GM12878 (cell line): ENCODE data around the gene HOMER2. TPM values are rescaled to one million over a fixed set of nuclear protein-coding genes. Genes with fewer than 3 reads are reported as not detected.

Source experiments
- ATAC-seq: fragments of 200-7000 bp; cut with Tn5 transposase; 3 replicates; pipeline ENCODE4 v1.9.1; 2020; ENCODE audit warnings: mild to moderate bottlenecking, moderate library complexity
- BruUV-seq: library from RNA; stranded (reverse); fragments of 400-500 nt; replicated peaks from 2 replicates; lab custom pipeline; 2021; lab: Mats Ljungman, UMichigan
- CTCF ChIA-PET: fragments of 300-600 bp; sonication (Branson Sonifier 250); formaldehyde crosslinking; extraction: SDS; loops from one replicate; lab custom pipeline; 2021; ENCODE audit warnings: inconsistent platforms; lab: Yijun Ruan, JAX
- POLR2A ChIA-PET: fragments of 350-600 bp; formaldehyde crosslinking; extraction: SDS; loops from one replicate; lab custom pipeline; 2021; ENCODE audit warnings: inconsistent platforms; lab: Charles Lee
- RAD21 ChIA-PET: fragments of 300-600 bp; sonication (Branson Sonifier 250); formaldehyde crosslinking; loops from one replicate; lab custom pipeline; 2023; ENCODE audit warnings: antibody characterized with exemption; ENCODE audit not compliant: unreplicated experiment; lab: Charles Lee
- SMC1A ChIA-PET: fragments of 300-600 bp; sonication (Branson Sonifier 250); formaldehyde crosslinking; loops from one replicate; lab custom pipeline; 2023; ENCODE audit not compliant: unreplicated experiment, uncharacterized antibody; lab: Charles Lee
- DNase-seq: peaks from one replicate; pipeline ENCODE4 v3.0.0-alpha.2; 2011; ENCODE audit warnings: low read depth, low spot score
- FAIRE-seq: peaks from 3 replicates; lab custom pipeline; 2011; peaks lifted over from hg19 to GRCh38; lab: Jason Lieb, UNC
- H2AFZ ChIP-seq: 2 replicates; pipeline ENCODE4 v1.6.0; 2011; ENCODE audit warnings: low read depth, low read length, control low read depth; ENCODE audit not compliant: control insufficient read depth
- H3K27ac ChIP-seq: 2 replicates; pipeline ENCODE4 v1.5.1; 2011; ENCODE audit warnings: control low read depth; ENCODE audit not compliant: control insufficient read depth, insufficient read depth
- H3K27me3 ChIP-seq, 2 experiments: replicated peaks in 1 of 2; 2 replicates each; pipeline versions ENCODE4 v1.6.0 to v1.6.1; 2011; ENCODE audit warnings: low read length in 1 of 2; ENCODE audit not compliant: control insufficient read depth in 2 of 2, insufficient read depth in 2 of 2
- H3K36me3 ChIP-seq, 2 experiments: 2 replicates each; pipeline ENCODE4 v1.5.1; 2011; ENCODE audit warnings: low read length in 1 of 2; ENCODE audit not compliant: control insufficient read depth in 2 of 2, insufficient read depth in 2 of 2
- H3K4me1 ChIP-seq: 2 replicates; pipeline ENCODE4 v1.6.1; 2011; ENCODE audit warnings: mild to moderate bottlenecking, low read length, moderate library complexity, mixed read lengths; ENCODE audit not compliant: control insufficient read depth, insufficient read depth
- H3K4me2 ChIP-seq: 2 replicates; pipeline ENCODE4 v1.6.0; 2011; ENCODE audit warnings: control low read depth; ENCODE audit not compliant: control insufficient read depth, insufficient read depth
- H3K4me3 ChIP-seq: fragments of 200-600 bp; sonication (generic); 2 replicates; pipeline ENCODE4 v1.5.1; 2016
- H3K79me2 ChIP-seq: 2 replicates; pipeline ENCODE4 v1.6.0; 2011; ENCODE audit warnings: low read length; ENCODE audit not compliant: control insufficient read depth, insufficient read depth
- H3K9ac ChIP-seq: 2 replicates; pipeline ENCODE4 v1.8.0; 2011; ENCODE audit warnings: low read length, control low read depth, mixed read lengths; ENCODE audit not compliant: control insufficient read depth, insufficient read depth
- H3K9me3 ChIP-seq: replicated peaks from 3 replicates; pipeline ENCODE4 v1.5.1; 2011; ENCODE audit warnings: mild to moderate bottlenecking, low read length; ENCODE audit not compliant: control insufficient read depth, insufficient read depth
- H4K20me1 ChIP-seq: 2 replicates; pipeline ENCODE4 v1.6.0; 2011; ENCODE audit not compliant: control insufficient read depth, insufficient read depth
- CTCF ChIP-seq, 3 experiments: IDR thresholded peaks in 2 of 3; conservative IDR thresholded peaks in 1 of 3; 2 replicates each; pipeline ENCODE4 v1.5.1; 2011; ENCODE audit warnings: low read depth in 3 of 3, low read length in 3 of 3, mild to moderate bottlenecking in 3 of 3, control low read depth in 2 of 3, moderate library complexity in 2 of 3, inconsistent platforms in 1 of 3, mixed read lengths in 1 of 3; ENCODE audit not compliant: control insufficient read depth in 2 of 3, insufficient read depth in 1 of 3; ENCODE audit errors: extremely low read depth in 1 of 3
- E2F8 ChIP-seq: fragments of 450-650 bp; IDR thresholded peaks from 2 replicates; pipeline ENCODE4 v1.6.1; 2018; ENCODE audit warnings: mild to moderate bottlenecking, low read depth, moderate library complexity; ENCODE audit not compliant: partially characterized antibody
- HCFC1 ChIP-seq: fragments of 150-350 bp; IDR thresholded peaks from 2 replicates; pipeline ENCODE4 v1.6.1; 2014; ENCODE audit warnings: low read length
- HDAC6 ChIP-seq: fragments of 200-600 bp; sonication (generic); IDR thresholded peaks from one replicate; pipeline ENCODE4 v1.8.0; 2017; ENCODE audit warnings: antibody characterized with exemption; ENCODE audit not compliant: unreplicated experiment
- IRF3 ChIP-seq: fragments of 450-650 bp; IDR thresholded peaks from 2 replicates; pipeline ENCODE4 v1.6.1; 2014; ENCODE audit warnings: mild to moderate bottlenecking
- MXI1 ChIP-seq: fragments of 150-350 bp; IDR thresholded peaks from 2 replicates; pipeline ENCODE4 v1.6.1; 2011; ENCODE audit warnings: low read depth, mild to moderate bottlenecking, inconsistent platforms, low read length, improper control_type of control experiment
- RAD21 ChIP-seq: IDR thresholded peaks from 2 replicates; pipeline ENCODE4 v1.6.1; 2011; ENCODE audit warnings: mild to moderate bottlenecking, low read depth, low read length, moderate library complexity; ENCODE audit not compliant: insufficient read depth
- RB1 ChIP-seq: fragments of 450-650 bp; formaldehyde crosslinking; IDR thresholded peaks from 2 replicates; pipeline ENCODE4 v1.6.1; 2017; ENCODE audit warnings: mild to moderate bottlenecking, borderline replicate concordance
- STAT3 ChIP-seq: IDR thresholded peaks from 2 replicates; pipeline ENCODE4 v1.6.1; 2011; ENCODE audit warnings: low read depth, low read length, improper control_type of control experiment
- SUPT20H ChIP-seq: IDR thresholded peaks from 2 replicates; pipeline ENCODE4 v1.6.1; 2011; ENCODE audit warnings: low read depth, mild to moderate bottlenecking, low read length, moderate library complexity, borderline replicate concordance; ENCODE audit not compliant: control insufficient read depth
- TAF1 ChIP-seq: IDR thresholded peaks from 2 replicates; pipeline ENCODE4 v1.6.1; 2011; ENCODE audit warnings: mild to moderate bottlenecking, low read depth, low read length, borderline replicate concordance
- ZNF622 ChIP-seq: fragments of 450-650 bp; IDR thresholded peaks from 2 replicates; pipeline ENCODE4 v1.6.1; 2017; ENCODE audit warnings: mild to moderate bottlenecking, inconsistent platforms
- WGBS: methylation state at CpG from one replicate; pipeline ENCODE4 v1.1.6; 2016; ENCODE audit warnings: low lambda C conversion rate; ENCODE audit not compliant: insufficient replicate concordance, insufficient coverage; ENCODE audit errors: missing lambda C conversion rate; 5-methylcytosine and 5-hydroxymethylcytosine counted together
- in situ Hi-C: fragments of 300-500 bp; cut with MboI; formaldehyde crosslinking; loops from 9 replicates; pipeline ENCODE4 v1.14.3; 2018; ENCODE audit warnings: mixed read lengths
- intact Hi-C: fragments of 100-400 bp; cut with micrococcal nuclease; formaldehyde crosslinking; loops from one replicate; pipeline ENCODE4 v1.14.2; 2022; ENCODE audit not compliant: unreplicated experiment
- polyA plus RNA-seq, 11 experiments: library from polyadenylated mRNA; depleted of rRNA in 4 of 11; unstranded in 6 of 11; stranded (reverse) in 5 of 11; fragments of >200 nt; fragmentation: Nextera tagmentation in 4 of 11; fragmentation: Illumina TruSeq in 1 of 11; extraction: Ambion mirVana in 4 of 11; extraction: Trizol in 1 of 11; gene quantifications; 1 replicate in 1 of 11; 2 replicates in 10 of 11; pipeline versions ENCODE4 v1.2.1 to v1.2.3, GENCODE V29; 2011 to 2016; ENCODE audit warnings: inconsistent platforms in 2 of 11, missing spikeins in 2 of 11, low read depth in 1 of 11
- total RNA-seq, 4 experiments: library from RNA; depleted of rRNA in 3 of 4; stranded (reverse); fragments of >200 nt in 3 of 4; fragmentation: Illumina TruSeq in 1 of 4; extraction: Trizol in 1 of 4; gene quantifications; 2 replicates each; pipeline versions ENCODE4 v1.2.1 to v1.2.3, GENCODE V29; 2013 to 2021

Gene HOMER2
- total and polyA plus RNA-seq, 10 of the 15 experiments (the other 5 are each of a cell fraction or from before 2014, with no cell fraction given), result 0.60 to 5.0 (median 1.8) TPM

- Histone ChIP-seq H4K20me1 (no peaks in the 10 kb centered on the region), H3K4me3 (no peak overlapping the region), H3K27me3 (no peaks in the 10 kb centered on the region; a peak in 2 of 4 replicates), H3K79me2 (no peaks in the 10 kb centered on the region), H3K9me3 (no peaks in the 10 kb centered on the region), H2AFZ (no peak overlapping the region), H3K27ac (no peak overlapping the region), H3K4me2 (no peak overlapping the region), H3K4me1 (no peaks in the 10 kb centered on the region), H3K9ac (no peak overlapping the region), H3K36me3 (no peaks in the 10 kb centered on the region)
- no TSS peak for BruUV-seq
- 11% methylated on average over 6 of the region's 6 CpGs for WGBS
- FAIRE-seq (no peak), ATAC-seq (no peak), DNase-seq (no peak)
- ChIA-PET SMC1A (no interaction called here), CTCF (no interaction called here), POLR2A (no interaction called here), RAD21 (no interaction called here)
- in situ Hi-C loops (no loop called here), intact Hi-C loops (no loop called here)
- no peak for TF ChIP-seq ZNF622
- TF ChIP-seq CTCF (IDR thresholded peaks at IDR 0.05 in 2 of 3, conservative IDR thresholded peaks at IDR 0.05 in 1 of 3; ENCODE audit: control insufficient read depth in 2 of 3, extremely low read depth in 1 of 3, insufficient read depth in 1 of 3, low read depth in 3 of 3, low read length in 3 of 3), result 0 out of 6 replicates have a peak, but pooled peaks of 1 of the 3 experiments have one; percentile 19
- TF ChIP-seq RAD21, result peak; percentile 15; the same call in 1 of the 2 replicates
These were observed 71.8 kb downstream of the HOMER2 start for GRCh38 chr15:82880704-82881103.

- Histone ChIP-seq H3K4me2 (no peak overlapping the region), H3K4me1 (no peaks in the 10 kb centered on the region), H3K4me3 (no peak overlapping the region), H3K36me3 (no peaks in the 10 kb centered on the region), H3K27ac (no peak overlapping the region), H3K9me3 (no peaks in the 10 kb centered on the region), H3K79me2 (no peaks in the 10 kb centered on the region), H3K9ac (no peak overlapping the region), H4K20me1 (no peaks in the 10 kb centered on the region), H3K27me3 (no peaks in the 10 kb centered on the region; a peak in 2 of 4 replicates), H2AFZ (no peak overlapping the region)
- WGBS, result 37% methylated on average over 5 of the region's 5 CpGs
- RAD21 ChIA-PET, result no interaction called here
- FAIRE-seq, result no peak
- in situ Hi-C loops, result no loop called here
- BruUV-seq, result no TSS peak
- ATAC-seq, result no peak
- CTCF ChIA-PET, result no interaction called here
- POLR2A ChIA-PET, result no interaction called here
- intact Hi-C loops, result no loop called here
- SMC1A ChIA-PET, result no interaction called here
- DNase-seq, result no peak
- TF ChIP-seq HDAC6 (no peak), MXI1 (no peak), RB1 (no peak), IRF3 (no peak), STAT3 (no peak), HCFC1 (no peak), SUPT20H (no peak), TAF1 (no peak), E2F8 (no peak)
These were observed 74.2 kb downstream of the HOMER2 start for GRCh38 chr15:82878325-82878724.
